K562 (cell line): ENCODE results near the gene ZNF581. TPM values are rescaled to one million over a fixed set of nuclear protein-coding genes. Genes with fewer than 3 reads are reported as not detected.
A peak's percentile ranks its signal among the peaks of the same experiment; 100 is the strongest.

Experiments
- ARID1B ChIP-seq: fragments of 450-650 bp; IDR thresholded peaks from 2 replicates; pipeline ENCODE4 v1.6.1; 2016; ENCODE audit warnings: antibody characterized with exemption, mild to moderate bottlenecking, inconsistent platforms
- BRD4 ChIP-seq: fragments of 200-600 bp; sonication (generic); IDR thresholded peaks from 2 replicates; pipeline ENCODE4 v1.6.1; 2017; ENCODE audit warnings: inconsistent platforms
- CHD4 ChIP-seq: fragments of 200-600 bp; sonication (generic); IDR thresholded peaks from 3 replicates; pipeline ENCODE4 v1.6.1; 2012; ENCODE audit warnings: low read depth, mild to moderate bottlenecking, mixed read lengths, low read length, inconsistent platforms; ENCODE audit not compliant: insufficient read depth, insufficient replicate concordance, poor library complexity, severe bottlenecking
- COPS2 ChIP-seq: fragments of 450-650 bp; conservative IDR thresholded peaks from 2 replicates; pipeline ENCODE4 v1.6.1; 2016; ENCODE audit warnings: mild to moderate bottlenecking, moderate library complexity
- HNRNPK ChIP-seq: fragments of 200-400 bp; formaldehyde crosslinking; IDR thresholded peaks from one replicate; pipeline ENCODE4 v1.6.1; 2018; ENCODE audit warnings: mild to moderate bottlenecking, low read depth, low read length; ENCODE audit not compliant: poor library complexity, severe bottlenecking
- LCOR ChIP-seq: sonication (generic); formaldehyde crosslinking; IDR thresholded peaks from 2 replicates; pipeline ENCODE4 v1.8.0; 2022; ENCODE audit warnings: mild to moderate bottlenecking, missing genetic modification reagents
- NFE2L1 ChIP-seq: fragments of 450-650 bp; IDR thresholded peaks from 2 replicates; pipeline ENCODE4 v1.6.1; 2016; ENCODE audit warnings: missing genetic modification characterization, low read depth, mild to moderate bottlenecking, missing compliant biosample characterization, moderate library complexity, borderline replicate concordance
- NR2F6 ChIP-seq: fragments of 450-650 bp; formaldehyde crosslinking; IDR thresholded peaks from 2 replicates; pipeline ENCODE4 v1.4.0; 2020; ENCODE audit warnings: mild to moderate bottlenecking
- RFX1 ChIP-seq: fragments of 450-650 bp; IDR thresholded peaks from 2 replicates; pipeline ENCODE4 v1.6.1; 2016; ENCODE audit warnings: mild to moderate bottlenecking, moderate library complexity
- RFX5 ChIP-seq: IDR thresholded peaks from 2 replicates; pipeline ENCODE4 v1.6.1; 2011; ENCODE audit warnings: low read depth, mild to moderate bottlenecking, improper control_type of control experiment, low read length
- TEAD4 ChIP-seq, 2 experiments: sonication (generic) in 1 of 2; formaldehyde crosslinking in 1 of 2; IDR thresholded peaks; 2 replicates each; pipeline versions ENCODE4 v1.6.1 to v1.8.0; 2012 to 2022; ENCODE audit warnings: borderline replicate concordance in 1 of 2, inconsistent platforms in 1 of 2, low read length in 1 of 2, mild to moderate bottlenecking in 1 of 2, missing genetic modification reagents in 1 of 2
- WHSC1 ChIP-seq: IDR thresholded peaks from one replicate; pipeline ENCODE4 v1.6.1; 2012; ENCODE audit warnings: low read length, control low read depth, inconsistent platforms
- ZNF121 ChIP-seq: sonication (generic); formaldehyde crosslinking; conservative IDR thresholded peaks from 2 replicates; pipeline ENCODE4 v1.8.0; 2022; ENCODE audit warnings: missing genetic modification reagents
- ZNF134 ChIP-seq: fragments of 250-450 bp; sonication (Bioruptor Pico); conservative IDR thresholded peaks from 2 replicates; pipeline ENCODE4 v1.4.0; 2020
- ZNF217 ChIP-seq: sonication (generic); formaldehyde crosslinking; IDR thresholded peaks from 2 replicates; pipeline ENCODE4 v1.8.0; 2022; ENCODE audit warnings: mild to moderate bottlenecking, missing genetic modification reagents
- ZNF551 ChIP-seq: fragments of 250-450 bp; sonication (Bioruptor Pico); IDR thresholded peaks from 2 replicates; pipeline ENCODE4 v1.5.0; 2021; ENCODE audit warnings: mild to moderate bottlenecking, moderate library complexity
- polyA plus RNA-seq, 8 experiments: library from polyadenylated mRNA; depleted of rRNA in 4 of 8; stranded (reverse) in 5 of 8; unstranded in 3 of 8; fragments of >200 nt; fragmentation: Nextera tagmentation in 2 of 8; fragmentation: Illumina TruSeq in 1 of 8; extraction: Ambion mirVana in 2 of 8; extraction: Trizol in 1 of 8; gene quantifications; 2 replicates each; pipeline versions ENCODE4 v1.2.1 to v1.2.3, GENCODE V29; 2011 to 2014; ENCODE audit warnings: inconsistent platforms in 1 of 8, missing spikeins in 1 of 8
- total RNA-seq, 7 experiments: library from RNA; depleted of rRNA in 6 of 7; stranded (reverse); fragments of >200 nt in 6 of 7; fragmentation: Illumina TruSeq in 2 of 7; extraction: Trizol in 2 of 7; gene quantifications; 2 replicates each; pipeline versions ENCODE4 v1.2.1 to v1.2.3, GENCODE V29; 2011 to 2021; ENCODE audit warnings: low replicate concordance in 1 of 7
- TF ChIP-seq, protein P1 (sequence below): fragments of 450-650 bp; IDR thresholded peaks from 2 replicates; pipeline ENCODE4 v1.6.1; 2017; ENCODE audit warnings: antibody characterized with exemption, mild to moderate bottlenecking
- TF ChIP-seq, protein P2 (sequence below): fragments of 450-650 bp; IDR thresholded peaks from 2 replicates; pipeline ENCODE4 v1.6.1; 2017; ENCODE audit warnings: antibody characterized with exemption
- TF ChIP-seq, protein P3 (sequence below): fragments of 450-650 bp; IDR thresholded peaks from one replicate; pipeline ENCODE4 v1.6.1; 2018; ENCODE audit warnings: mild to moderate bottlenecking, moderate library complexity; ENCODE audit not compliant: partially characterized antibody
- TF ChIP-seq, protein P4 (sequence below): sonication (generic); formaldehyde crosslinking; IDR thresholded peaks from 2 replicates; pipeline ENCODE4 v1.9.0; 2022; ENCODE audit warnings: mild to moderate bottlenecking, missing genetic modification reagents

ZNF581 gene
- total and polyA plus RNA-seq, 9 of the 15 experiments (the other 6 are each of a cell fraction or from before 2014, with no cell fraction given) = 2.4 to 39.4 (median 15.4) TPM

DNA sequence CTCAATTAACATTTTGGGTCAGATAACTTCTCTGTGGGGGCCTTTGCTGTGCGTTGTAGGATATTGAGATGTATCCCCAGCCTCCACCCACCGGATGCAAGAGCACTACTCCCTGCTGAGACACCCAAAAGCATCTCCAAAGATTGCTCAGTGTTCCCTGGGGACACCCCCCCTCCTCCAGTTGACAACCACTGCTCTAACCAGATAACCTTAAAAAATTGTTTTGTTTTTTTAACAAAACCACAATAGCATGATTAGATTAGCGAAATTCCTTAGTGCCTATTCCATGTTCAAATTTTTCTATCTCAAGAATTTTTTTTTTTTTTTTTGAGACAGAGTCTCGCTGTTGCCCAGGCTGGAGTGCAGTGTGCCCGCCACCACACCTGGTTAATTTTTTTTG lies 29.0 kb downstream of the ZNF581 start (continued):
- TF ChIP-seq, protein P1, sequence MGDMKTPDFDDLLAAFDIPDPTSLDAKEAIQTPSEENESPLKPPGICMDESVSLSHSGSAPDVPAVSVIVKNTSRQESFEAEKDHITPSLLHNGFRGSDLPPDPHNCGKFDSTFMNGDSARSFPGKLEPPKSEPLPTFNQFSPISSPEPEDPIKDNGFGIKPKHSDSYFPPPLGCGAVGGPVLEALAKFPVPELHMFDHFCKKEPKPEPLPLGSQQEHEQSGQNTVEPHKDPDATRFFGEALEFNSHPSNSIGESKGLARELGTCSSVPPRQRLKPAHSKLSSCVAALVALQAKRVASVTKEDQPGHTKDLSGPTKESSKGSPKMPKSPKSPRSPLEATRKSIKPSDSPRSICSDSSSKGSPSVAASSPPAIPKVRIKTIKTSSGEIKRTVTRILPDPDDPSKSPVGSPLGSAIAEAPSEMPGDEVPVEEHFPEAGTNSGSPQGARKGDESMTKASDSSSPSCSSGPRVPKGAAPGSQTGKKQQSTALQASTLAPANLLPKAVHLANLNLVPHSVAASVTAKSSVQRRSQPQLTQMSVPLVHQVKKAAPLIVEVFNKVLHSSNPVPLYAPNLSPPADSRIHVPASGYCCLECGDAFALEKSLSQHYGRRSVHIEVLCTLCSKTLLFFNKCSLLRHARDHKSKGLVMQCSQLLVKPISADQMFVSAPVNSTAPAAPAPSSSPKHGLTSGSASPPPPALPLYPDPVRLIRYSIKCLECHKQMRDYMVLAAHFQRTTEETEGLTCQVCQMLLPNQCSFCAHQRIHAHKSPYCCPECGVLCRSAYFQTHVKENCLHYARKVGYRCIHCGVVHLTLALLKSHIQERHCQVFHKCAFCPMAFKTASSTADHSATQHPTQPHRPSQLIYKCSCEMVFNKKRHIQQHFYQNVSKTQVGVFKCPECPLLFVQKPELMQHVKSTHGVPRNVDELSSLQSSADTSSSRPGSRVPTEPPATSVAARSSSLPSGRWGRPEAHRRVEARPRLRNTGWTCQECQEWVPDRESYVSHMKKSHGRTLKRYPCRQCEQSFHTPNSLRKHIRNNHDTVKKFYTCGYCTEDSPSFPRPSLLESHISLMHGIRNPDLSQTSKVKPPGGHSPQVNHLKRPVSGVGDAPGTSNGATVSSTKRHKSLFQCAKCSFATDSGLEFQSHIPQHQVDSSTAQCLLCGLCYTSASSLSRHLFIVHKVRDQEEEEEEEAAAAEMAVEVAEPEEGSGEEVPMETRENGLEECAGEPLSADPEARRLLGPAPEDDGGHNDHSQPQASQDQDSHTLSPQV = peak; percentile 19; the same call in 1 of the 2 replicates
- TF ChIP-seq ZNF551 (no peak), TEAD4 (IDR thresholded peaks at IDR 0.05; ENCODE audit: low read length) (peak; percentile 68), TEAD4 (CRISPR knock-in tag; IDR thresholded peaks at IDR 0.05; ENCODE audit: borderline replicate concordance) (no peak), ARID1B (peak; percentile 82), NR2F6 (CRISPR knock-in tag) (no peak), LCOR (CRISPR knock-in tag) (peak; percentile 39; the same call in 1 of the 2 replicates), NFE2L1 (no peak), RFX1 (no peak), COPS2 (no peak), CHD4 (no peak), WHSC1 (no peak), ZNF217 (CRISPR knock-in tag) (no peak), ZNF134 (no peak), HNRNPK (no peak), ZNF121 (CRISPR knock-in tag) (no peak), BRD4 (no peak), RFX5 (no peak)
- TF ChIP-seq, protein P2, sequence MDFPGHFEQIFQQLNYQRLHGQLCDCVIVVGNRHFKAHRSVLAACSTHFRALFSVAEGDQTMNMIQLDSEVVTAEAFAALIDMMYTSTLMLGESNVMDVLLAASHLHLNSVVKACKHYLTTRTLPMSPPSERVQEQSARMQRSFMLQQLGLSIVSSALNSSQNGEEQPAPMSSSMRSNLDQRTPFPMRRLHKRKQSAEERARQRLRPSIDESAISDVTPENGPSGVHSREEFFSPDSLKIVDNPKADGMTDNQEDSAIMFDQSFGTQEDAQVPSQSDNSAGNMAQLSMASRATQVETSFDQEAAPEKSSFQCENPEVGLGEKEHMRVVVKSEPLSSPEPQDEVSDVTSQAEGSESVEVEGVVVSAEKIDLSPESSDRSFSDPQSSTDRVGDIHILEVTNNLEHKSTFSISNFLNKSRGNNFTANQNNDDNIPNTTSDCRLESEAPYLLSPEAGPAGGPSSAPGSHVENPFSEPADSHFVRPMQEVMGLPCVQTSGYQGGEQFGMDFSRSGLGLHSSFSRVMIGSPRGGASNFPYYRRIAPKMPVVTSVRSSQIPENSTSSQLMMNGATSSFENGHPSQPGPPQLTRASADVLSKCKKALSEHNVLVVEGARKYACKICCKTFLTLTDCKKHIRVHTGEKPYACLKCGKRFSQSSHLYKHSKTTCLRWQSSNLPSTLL = no peak
- TF ChIP-seq, protein P3, sequence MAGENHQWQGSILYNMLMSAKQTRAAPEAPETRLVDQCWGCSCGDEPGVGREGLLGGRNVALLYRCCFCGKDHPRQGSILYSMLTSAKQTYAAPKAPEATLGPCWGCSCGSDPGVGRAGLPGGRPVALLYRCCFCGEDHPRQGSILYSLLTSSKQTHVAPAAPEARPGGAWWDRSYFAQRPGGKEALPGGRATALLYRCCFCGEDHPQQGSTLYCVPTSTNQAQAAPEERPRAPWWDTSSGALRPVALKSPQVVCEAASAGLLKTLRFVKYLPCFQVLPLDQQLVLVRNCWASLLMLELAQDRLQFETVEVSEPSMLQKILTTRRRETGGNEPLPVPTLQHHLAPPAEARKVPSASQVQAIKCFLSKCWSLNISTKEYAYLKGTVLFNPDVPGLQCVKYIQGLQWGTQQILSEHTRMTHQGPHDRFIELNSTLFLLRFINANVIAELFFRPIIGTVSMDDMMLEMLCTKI = no peak
- TF ChIP-seq, protein P4, sequence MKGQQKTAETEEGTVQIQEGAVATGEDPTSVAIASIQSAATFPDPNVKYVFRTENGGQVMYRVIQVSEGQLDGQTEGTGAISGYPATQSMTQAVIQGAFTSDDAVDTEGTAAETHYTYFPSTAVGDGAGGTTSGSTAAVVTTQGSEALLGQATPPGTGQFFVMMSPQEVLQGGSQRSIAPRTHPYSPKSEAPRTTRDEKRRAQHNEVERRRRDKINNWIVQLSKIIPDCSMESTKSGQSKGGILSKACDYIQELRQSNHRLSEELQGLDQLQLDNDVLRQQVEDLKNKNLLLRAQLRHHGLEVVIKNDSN (CRISPR knock-in tag) = no peak
